SK-N-SH (cell line): ENCODE data around the gene LAMP2.

Source experiments
- EZH2phosphoT487 ChIP-seq: fragments of 200-600 bp; sonication (generic); IDR thresholded peaks from 2 replicates; pipeline ENCODE4 v1.6.1; 2017; ENCODE audit warnings: low read depth, mixed run types, mild to moderate bottlenecking, antibody characterized with exemption, moderate library complexity, borderline replicate concordance
- FOXJ3 ChIP-seq: sonication (generic); formaldehyde crosslinking; IDR thresholded peaks from 2 replicates; pipeline ENCODE4 v1.5.1; 2020; ENCODE audit warnings: mild to moderate bottlenecking, missing genetic modification reagents
- JUND ChIP-seq: IDR thresholded peaks from 2 replicates; pipeline ENCODE4 v1.4.0; 2012
- MXI1 ChIP-seq: IDR thresholded peaks from 2 replicates; pipeline ENCODE4 v1.6.1; 2012; ENCODE audit warnings: mild to moderate bottlenecking, low read depth, low read length, improper control_type of control experiment
- NFIC ChIP-seq: IDR thresholded peaks from 2 replicates; pipeline ENCODE4 v1.4.0; 2012; ENCODE audit warnings: borderline replicate concordance
- RAD21 ChIP-seq: IDR thresholded peaks from 2 replicates; pipeline ENCODE4 v1.6.1; 2012; ENCODE audit warnings: mild to moderate bottlenecking, low read length
- SIN3A ChIP-seq: IDR thresholded peaks from 2 replicates; pipeline ENCODE4 v1.6.1; 2012; ENCODE audit warnings: low read depth, mild to moderate bottlenecking, low read length, moderate library complexity, borderline replicate concordance
- TF ChIP-seq, protein P1 (sequence below): fragments of 200-600 bp; sonication (generic); IDR thresholded peaks from 2 replicates; pipeline ENCODE4 v1.6.1; 2017; ENCODE audit warnings: antibody characterized with exemption, mild to moderate bottlenecking, moderate library complexity
- TF ChIP-seq, protein P2 (sequence below): IDR thresholded peaks from 2 replicates; pipeline ENCODE4 v1.4.0; 2012; ENCODE audit warnings: low read depth
- TF ChIP-seq, protein P3 (sequence below): fragments of 150-350 bp; IDR thresholded peaks from 2 replicates; pipeline ENCODE4 v1.6.1; 2016; ENCODE audit warnings: mild to moderate bottlenecking, low read depth, low read length
- TF ChIP-seq, protein P4 (sequence below): IDR thresholded peaks from 2 replicates; pipeline ENCODE4 v1.6.1; 2012; ENCODE audit warnings: mild to moderate bottlenecking, low read depth, low read length, moderate library complexity

DNA sequence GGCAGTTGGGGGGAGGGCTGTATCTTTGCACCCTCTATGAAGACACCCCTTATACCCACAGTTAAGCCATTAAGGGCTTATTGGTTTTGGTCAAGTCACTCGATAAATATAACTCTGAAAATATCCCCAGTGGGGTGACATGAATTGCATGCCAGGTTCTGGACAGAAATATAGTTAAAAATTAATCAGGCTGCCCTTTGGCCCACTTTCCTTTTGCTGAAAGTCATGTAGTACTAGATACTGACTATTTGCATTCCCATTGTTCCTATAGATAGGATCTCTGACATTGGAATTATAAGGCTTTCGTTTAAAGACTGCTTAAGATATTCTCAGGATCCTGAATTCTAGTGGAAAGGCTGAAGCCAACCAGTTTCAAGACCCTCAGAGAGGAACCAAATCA lies 43.5 kb upstream of the LAMP2 start:
- TF ChIP-seq SIN3A (no peak), RAD21 (no peak), EZH2phosphoT487 (no peak), MXI1 (no peak), NFIC (no peak), FOXJ3 (CRISPR knock-in tag) (no peak), JUND (no peak)
- TF ChIP-seq, protein P1, sequence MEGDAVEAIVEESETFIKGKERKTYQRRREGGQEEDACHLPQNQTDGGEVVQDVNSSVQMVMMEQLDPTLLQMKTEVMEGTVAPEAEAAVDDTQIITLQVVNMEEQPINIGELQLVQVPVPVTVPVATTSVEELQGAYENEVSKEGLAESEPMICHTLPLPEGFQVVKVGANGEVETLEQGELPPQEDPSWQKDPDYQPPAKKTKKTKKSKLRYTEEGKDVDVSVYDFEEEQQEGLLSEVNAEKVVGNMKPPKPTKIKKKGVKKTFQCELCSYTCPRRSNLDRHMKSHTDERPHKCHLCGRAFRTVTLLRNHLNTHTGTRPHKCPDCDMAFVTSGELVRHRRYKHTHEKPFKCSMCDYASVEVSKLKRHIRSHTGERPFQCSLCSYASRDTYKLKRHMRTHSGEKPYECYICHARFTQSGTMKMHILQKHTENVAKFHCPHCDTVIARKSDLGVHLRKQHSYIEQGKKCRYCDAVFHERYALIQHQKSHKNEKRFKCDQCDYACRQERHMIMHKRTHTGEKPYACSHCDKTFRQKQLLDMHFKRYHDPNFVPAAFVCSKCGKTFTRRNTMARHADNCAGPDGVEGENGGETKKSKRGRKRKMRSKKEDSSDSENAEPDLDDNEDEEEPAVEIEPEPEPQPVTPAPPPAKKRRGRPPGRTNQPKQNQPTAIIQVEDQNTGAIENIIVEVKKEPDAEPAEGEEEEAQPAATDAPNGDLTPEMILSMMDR, result no peak
- TF ChIP-seq, protein P2, sequence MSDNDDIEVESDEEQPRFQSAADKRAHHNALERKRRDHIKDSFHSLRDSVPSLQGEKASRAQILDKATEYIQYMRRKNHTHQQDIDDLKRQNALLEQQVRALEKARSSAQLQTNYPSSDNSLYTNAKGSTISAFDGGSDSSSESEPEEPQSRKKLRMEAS, result no peak
- TF ChIP-seq, protein P3, sequence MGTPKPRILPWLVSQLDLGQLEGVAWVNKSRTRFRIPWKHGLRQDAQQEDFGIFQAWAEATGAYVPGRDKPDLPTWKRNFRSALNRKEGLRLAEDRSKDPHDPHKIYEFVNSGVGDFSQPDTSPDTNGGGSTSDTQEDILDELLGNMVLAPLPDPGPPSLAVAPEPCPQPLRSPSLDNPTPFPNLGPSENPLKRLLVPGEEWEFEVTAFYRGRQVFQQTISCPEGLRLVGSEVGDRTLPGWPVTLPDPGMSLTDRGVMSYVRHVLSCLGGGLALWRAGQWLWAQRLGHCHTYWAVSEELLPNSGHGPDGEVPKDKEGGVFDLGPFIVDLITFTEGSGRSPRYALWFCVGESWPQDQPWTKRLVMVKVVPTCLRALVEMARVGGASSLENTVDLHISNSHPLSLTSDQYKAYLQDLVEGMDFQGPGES, result no peak
- TF ChIP-seq, protein P4, sequence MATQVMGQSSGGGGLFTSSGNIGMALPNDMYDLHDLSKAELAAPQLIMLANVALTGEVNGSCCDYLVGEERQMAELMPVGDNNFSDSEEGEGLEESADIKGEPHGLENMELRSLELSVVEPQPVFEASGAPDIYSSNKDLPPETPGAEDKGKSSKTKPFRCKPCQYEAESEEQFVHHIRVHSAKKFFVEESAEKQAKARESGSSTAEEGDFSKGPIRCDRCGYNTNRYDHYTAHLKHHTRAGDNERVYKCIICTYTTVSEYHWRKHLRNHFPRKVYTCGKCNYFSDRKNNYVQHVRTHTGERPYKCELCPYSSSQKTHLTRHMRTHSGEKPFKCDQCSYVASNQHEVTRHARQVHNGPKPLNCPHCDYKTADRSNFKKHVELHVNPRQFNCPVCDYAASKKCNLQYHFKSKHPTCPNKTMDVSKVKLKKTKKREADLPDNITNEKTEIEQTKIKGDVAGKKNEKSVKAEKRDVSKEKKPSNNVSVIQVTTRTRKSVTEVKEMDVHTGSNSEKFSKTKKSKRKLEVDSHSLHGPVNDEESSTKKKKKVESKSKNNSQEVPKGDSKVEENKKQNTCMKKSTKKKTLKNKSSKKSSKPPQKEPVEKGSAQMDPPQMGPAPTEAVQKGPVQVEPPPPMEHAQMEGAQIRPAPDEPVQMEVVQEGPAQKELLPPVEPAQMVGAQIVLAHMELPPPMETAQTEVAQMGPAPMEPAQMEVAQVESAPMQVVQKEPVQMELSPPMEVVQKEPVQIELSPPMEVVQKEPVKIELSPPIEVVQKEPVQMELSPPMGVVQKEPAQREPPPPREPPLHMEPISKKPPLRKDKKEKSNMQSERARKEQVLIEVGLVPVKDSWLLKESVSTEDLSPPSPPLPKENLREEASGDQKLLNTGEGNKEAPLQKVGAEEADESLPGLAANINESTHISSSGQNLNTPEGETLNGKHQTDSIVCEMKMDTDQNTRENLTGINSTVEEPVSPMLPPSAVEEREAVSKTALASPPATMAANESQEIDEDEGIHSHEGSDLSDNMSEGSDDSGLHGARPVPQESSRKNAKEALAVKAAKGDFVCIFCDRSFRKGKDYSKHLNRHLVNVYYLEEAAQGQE, result no peak
